ENCODE measurements around the gene KIF5A.
"Not testable (repeated sequence)": the region's sequence is repeated elsewhere in the genome, so short reads cannot be mapped to it uniquely, and the experiment has no call there.

The KIF5A gene

GRCh38 chr12:57549909-57550640 lies at the start of gene KIF5A:
TSS of gene KIF5A (plus strand) at chr12:57550044. CDS start at chr12:57550272, 228 bp downstream.
- DNase-seq (ENCODE audit: low spot score): peak; percentile 74

GRCh38 chr12:57500213-57500612 lies 49.6 kb upstream of the KIF5A start:
- DNase-seq (ENCODE audit: low spot score): no peak

DNA sequence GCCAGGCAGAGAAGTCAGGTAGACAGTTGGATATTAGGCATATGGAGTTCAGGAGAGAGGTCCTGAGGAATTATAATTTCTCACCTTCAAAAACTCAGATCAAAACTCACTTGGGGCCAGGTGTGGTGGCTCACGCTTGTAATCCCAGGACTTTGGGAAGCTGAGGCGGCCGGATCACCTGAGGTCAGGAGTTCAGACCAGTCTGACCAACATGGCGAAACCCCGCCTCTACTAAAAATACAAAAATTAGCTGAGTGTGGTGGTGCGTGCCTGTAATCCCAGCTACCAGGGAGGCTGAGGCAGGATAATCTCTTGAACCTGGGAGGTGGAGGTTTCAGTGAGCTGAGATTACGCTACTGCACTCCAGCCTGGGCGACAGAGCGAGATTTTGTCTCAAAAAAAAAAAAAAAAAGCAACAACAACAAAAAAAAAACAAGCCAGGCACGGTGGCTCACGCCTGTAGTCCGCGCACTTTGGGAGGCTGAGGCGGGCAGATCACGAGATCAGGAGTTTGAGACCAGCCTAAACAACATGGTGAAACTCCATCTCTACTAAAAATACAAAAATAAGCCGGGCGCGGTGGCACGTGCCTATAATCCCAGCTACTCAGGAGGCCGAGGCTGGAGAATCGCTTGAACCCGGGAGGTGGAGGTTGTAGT lies 47.4 kb upstream of the KIF5A start:
- DNase-seq (ENCODE audit: low spot score): not testable (repeated sequence)

- not testable (repeated sequence) for DNase-seq (ENCODE audit: low spot score)
Measured at GRCh38 chr12:57506541-57506940, 43.3 kb upstream of the KIF5A start.

DNA sequence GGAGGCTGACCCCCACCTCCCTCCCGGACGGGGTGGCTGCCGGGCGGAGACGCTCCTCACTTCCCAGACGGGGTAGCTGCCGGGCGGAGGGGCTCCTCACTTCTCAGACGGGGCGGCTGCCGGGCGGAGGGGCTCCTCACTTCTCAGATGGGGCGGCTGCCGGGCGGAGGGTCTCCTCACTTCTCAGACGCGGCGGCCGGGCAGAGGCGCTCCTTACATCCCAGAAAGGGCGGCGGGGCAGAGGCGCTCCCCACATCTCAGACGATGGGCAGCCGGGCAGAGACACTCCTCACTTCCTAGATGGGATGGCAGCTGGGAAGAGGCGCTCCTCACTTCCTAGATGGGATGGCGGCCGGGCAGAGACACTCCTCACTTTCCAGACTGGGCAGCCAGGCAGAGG lies 42.0 kb upstream of the KIF5A start:
- DNase-seq (ENCODE audit: low spot score): not testable (repeated sequence)

DNA sequence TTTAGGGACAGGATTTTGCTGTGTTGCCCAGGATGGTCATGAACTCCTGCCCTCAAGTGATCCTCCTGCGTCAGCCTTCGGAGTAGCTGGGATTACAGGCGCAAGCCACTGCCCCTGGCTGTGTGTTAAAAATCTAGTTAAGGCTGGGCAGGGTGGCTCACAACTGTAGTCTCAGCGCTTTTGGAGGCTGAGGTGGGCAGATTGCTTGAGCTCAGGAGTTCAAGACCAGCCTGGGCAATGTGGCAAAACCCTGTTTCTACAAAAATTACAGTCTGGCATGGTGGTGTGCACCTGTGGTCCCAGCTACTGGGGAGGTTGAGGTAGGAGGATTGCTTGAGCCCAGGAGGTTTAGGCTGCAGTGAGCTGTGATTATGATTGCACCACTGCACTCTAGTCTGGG lies 38.7 kb upstream of the KIF5A start:
- DNase-seq (ENCODE audit: low spot score): no peak

- no peak for DNase-seq (ENCODE audit: low spot score)
Measured at GRCh38 chr12:57511588-57512325, 38.1 kb upstream of the KIF5A start.

- no peak for DNase-seq (ENCODE audit: low spot score)
Measured at GRCh38 chr12:57512665-57513064, 37.2 kb upstream of the KIF5A start.

DNA sequence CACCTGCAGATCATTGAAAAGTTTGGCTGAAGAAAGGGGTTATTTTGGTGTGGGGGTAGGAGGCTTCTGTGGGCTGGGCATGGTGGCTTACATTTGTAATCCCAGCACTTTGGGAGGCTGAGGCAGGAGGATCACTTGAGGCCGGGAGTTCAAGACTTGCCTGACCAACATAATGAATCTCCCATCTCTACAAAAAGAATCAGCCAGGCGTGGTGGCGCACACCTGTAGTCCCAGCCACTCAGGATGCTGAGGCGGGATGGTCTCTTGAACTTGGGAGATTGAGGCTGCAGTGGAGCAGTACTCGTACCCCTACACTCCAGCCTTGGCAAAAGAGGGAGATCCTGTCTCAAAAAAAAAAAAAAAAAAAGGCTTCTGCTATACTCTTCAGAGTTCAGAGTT lies 36.6 kb upstream of the KIF5A start:
- DNase-seq (ENCODE audit: low spot score): no peak

DNA sequence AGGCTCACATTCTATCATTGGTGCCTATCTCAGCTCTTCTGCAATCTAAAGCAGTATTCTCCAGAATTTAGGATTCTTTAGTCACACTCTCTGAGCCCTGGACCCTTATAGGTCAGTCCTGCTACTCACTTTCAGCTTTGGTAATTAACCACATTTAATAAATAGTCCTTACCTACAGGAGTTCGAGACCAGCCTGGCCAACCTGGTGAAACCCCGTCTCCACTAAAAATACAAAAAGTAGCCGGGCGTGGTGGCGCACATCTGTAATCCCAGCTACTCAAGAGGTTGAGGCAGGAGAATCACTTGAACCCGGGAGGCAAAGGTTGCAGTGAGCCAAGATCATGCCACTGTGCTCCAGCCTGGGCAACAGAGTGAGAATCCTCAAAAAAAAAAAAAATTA lies 36.2 kb upstream of the KIF5A start:
- DNase-seq (ENCODE audit: low spot score): not testable (repeated sequence)

- DNase-seq (ENCODE audit: low spot score): not testable (repeated sequence)
Measured at GRCh38 chr12:57514246-57514645, 35.6 kb upstream of the KIF5A start.

DNA sequence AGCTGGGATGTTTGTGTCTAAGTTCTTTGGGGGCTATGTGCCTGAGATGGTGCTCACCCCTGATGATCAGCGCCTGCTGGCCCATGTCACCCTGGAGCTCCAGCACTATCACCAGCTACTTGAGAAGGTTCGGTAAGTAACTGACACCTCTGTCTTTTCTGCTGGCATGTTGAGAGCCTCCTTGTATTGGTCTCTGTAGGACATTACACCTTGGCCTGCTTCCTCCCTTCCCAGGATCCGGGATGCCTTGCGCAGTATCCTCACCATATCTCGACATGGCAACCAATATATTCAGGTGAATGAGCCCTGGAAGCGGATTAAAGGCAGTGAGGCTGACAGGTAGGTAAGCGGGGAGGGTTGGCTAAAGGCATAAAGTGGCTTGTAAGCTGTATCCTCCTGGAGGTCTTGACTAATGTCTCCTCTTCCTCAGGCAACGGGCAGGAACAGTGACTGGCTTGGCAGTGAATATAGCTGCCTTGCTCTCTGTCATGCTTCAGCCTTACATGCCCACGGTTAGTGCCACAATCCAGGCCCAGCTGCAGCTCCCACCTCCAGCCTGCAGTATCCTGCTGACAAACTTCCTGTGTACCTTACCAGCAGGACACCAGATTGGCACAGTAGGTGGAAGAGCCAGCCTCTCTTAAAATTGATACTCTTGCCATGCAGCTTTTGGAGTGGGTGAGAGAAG lies 35.0 kb upstream of the KIF5A start:
- DNase-seq (ENCODE audit: low spot score): no peak

DNA sequence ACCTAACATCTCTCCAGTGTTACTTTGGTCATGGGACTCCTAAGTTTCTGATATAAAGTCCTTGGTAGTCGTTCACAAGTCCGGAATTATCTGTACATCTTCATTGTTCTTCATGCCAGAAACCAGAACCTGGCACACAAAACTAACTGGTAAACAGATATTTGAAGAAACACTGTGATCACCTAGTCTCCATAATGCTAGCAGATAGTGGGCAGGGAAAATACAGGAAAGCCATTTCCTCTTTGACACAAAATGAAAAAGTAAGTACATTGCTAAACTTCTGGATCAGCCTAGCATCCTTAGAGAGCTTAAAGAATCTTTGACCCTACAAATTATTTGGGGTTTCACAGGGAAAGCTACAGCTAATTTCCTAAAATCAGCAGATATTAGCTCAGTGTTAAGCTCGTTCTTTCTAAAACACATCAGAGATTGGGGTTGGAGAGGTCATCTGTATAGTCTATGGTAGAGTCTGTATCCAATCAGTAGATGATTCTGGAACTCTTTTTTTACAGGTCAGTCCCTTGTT lies 34.4 kb upstream of the KIF5A start:
- DNase-seq (ENCODE audit: low spot score): no peak

DNA sequence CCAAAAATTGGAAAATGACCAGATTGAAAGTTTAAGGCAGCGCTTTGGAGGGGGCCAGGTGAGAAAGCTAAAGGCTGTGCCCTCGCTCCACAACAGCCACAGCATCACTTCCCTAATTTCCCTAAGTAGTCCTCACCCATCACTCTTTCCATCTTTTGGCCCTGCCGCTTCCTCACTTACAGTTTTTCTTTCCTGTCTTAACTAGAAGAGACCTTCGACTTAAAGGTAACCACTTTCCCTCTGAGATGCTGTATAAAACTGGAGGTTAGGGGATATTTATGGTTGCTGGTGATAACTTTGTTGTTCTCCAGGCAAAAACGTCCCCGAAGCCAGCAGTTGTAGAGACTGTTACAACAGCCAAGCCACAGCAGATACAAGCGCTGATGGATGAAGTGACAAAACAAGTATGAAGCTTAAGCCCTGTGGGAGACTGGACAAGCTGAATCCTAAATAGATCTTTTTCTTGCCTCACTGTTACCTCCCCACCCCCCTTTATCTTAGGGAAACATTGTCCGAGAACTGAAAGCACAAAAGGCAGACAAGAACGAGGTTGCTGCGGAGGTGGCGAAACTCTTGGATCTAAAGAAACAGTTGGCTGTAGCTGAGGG lies 33.8 kb upstream of the KIF5A start:
- no peak for DNase-seq (ENCODE audit: low spot score)

- no peak for DNase-seq (ENCODE audit: low spot score)
Measured at GRCh38 chr12:57516617-57517153, 33.2 kb upstream of the KIF5A start.

- DNase-seq (ENCODE audit: low spot score): no peak
Measured at GRCh38 chr12:57517187-57517586, 32.7 kb upstream of the KIF5A start.

DNA sequence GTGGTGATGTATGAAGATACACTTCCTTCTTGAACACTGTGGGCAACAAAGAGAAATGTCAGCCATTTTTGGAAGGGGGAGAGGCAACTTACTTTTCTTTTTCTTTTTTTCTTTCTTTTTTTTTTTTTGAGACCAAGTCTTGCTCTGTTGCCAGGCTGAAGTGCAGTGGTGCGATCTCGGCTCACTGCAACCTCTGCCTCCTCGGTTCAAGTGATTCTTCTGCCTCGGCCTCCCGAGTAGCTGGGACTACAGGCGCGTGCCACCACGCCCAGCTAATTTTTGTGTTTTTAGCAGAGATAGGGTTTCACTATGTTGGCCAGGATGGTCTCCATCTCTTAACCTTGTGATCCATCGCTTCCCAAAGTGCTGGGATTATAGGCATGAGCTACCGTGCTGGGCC lies 32.1 kb upstream of the KIF5A start:
- DNase-seq (ENCODE audit: low spot score): not testable (repeated sequence)

DNA sequence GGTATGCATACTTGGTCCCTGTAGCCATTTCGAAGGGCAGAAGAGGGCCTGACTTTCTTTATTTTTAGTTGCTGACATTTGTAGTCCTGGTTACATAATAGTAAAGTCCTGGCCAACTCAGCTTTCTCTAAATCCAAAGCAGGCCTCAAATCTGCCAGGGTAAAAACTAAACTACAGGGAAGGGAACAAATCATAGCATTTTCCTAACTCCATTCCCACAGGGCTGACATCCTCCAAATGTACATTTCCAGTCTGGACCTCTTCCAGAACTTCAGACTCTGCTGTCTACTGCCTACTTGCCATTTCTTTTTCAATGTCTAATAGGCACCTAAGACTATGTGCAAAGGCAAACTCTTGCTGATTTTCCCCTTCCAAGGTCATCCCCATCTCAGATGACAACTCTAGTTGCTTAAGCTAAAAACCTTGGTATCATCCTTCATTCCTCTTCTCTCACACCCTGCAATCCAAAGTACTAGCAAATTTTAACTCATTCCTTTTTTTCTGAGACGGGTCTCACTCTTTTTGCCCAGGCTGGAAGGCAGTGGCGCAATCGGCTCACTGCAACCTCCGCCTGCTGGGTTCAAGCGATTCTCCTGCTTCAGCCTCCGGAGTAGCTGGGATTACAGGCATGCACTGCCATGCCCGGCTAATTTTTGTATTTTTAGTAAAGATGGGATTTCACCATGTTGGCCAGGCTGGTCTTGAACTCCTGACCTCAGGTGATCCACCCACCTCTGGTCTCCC lies 31.5 kb upstream of the KIF5A start:
- no peak for DNase-seq (ENCODE audit: low spot score)

- no peak for DNase-seq (ENCODE audit: low spot score)
Measured at GRCh38 chr12:57518920-57519795, 30.7 kb upstream of the KIF5A start.

GRCh38 chr12:57519796-57520052 lies 30.1 kb upstream of the KIF5A start:
- DNase-seq (ENCODE audit: low spot score): no peak
